GM18526 (cell line): ENCODE results near the gene PLAC1.

Source experiments
- POLR2A ChIP-seq: IDR thresholded peaks from 3 replicates; pipeline ENCODE4 v1.6.1; 2011; ENCODE audit not compliant: insufficient read length; ENCODE audit errors: extremely low read depth

The PLAC1 gene

DNA sequence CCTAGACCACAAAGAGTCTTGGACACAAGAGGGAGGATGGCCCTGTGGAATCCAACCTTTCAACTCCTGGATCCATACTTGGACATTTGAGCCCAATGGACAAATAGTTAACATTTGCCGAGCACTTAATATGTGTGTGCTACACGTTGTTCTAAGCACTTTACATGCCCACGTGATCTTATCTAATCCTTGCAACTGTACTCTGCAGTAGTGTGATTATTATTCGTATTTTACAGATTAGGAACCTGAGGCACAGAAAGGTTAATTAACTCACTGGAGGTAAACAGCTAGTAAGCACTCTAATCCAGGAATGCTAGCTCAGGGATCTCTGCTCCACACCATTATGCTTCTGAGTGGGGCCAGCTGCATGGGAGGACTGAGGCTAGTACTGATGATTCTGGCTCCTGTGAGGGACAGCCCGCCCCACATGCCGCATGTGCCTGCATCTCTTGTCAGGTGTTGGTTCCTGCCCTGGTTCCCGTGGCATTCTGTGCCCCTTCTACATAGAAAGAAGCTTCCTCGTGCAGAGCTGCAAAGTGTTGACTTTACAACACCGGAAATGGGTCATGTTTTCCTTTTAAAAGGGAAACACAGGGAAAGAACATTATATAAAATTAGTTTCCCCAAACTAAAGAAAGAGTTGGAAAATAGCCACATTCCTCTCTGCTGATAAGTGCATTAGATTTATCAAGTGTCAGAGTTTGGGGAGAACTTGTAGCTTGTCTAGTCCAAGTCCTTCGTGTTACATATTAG, 34.8 kb downstream of the PLAC1 start:
- TF ChIP-seq POLR2A: no peak

- TF ChIP-seq POLR2A: no peak
Measured at GRCh38 chrX:134622813-134623185, 35.5 kb downstream of the PLAC1 start.

DNA sequence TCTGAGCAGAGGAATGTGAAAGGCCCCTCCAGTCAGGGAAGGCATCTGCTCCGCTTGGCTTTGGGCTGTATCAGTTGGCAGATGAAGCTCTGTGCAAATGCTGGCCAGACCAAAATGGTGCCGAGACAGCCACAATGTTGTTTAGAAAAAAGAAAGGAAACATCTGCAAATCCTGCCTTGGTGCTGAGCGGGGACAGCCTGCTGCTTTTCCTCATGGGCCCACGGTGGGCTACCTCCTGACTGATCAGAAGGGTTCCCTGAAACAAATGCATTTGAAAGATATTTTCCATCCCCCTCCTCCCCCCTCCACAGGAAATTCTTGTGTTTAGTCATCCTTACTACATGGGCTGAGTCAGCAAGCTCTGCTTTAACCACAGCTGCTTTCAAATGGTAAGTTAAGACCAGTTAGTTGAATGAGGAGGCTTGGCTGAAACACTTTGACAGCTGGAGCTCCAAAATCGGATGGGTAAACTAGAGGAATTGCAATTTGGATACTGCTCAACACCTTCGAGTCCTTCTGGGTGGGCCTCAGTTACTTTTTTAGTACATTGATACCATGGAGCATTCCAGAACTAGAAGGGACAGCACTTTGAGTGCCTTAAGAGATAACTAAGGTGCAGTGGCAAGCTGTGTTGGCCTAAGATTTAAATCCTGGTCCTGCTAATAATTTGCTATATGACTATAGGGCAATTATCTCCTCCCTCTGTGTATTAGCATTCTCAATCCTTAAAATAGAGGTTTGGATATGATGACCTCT, 36.0 kb downstream of the PLAC1 start:
- TF ChIP-seq POLR2A: no peak

GRCh38 chrX:134619838-134620237, 38.4 kb downstream of the PLAC1 start:
- TF ChIP-seq POLR2A: no peak

DNA sequence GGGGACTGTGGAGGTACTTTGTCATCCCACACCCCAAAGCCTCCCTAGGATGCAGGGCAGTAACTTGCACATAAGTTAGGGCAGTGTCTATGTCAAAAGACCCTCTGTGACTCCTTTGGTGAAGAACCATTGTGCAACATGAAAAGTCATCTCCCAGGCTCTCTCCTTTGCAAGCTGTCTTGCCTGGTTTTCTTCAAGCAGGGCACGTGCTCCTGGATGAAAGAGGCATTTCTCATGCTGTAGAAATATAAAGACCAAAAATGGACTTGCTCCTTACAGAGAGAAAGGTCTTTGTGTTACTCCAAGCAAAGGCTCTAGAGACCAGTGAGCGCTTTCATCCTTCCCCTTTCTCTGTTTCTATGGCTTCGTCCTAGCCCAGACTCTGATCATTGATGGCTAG, 44.9 kb downstream of the PLAC1 start:
- TF ChIP-seq POLR2A: no peak

DNA sequence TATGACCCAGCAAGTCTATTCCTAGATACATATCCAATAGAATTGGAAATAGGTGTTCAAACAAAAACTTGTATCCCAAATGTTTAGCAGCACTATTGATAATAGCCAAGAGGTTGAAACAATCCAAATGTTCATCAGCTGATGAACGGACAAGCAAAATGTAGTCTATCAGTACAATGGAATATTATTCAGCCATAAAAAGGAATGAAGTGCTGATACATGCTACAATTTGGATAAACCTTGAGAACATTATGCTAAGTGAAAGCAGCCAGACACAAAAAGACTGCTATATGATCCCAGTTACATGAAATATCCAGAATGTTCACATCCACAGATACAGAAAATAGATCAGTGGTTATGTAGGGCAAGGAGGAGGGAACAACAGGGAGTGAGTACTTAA, 50.1 kb downstream of the PLAC1 start:
- no peak for TF ChIP-seq POLR2A

- no peak for TF ChIP-seq POLR2A
Measured at GRCh38 chrX:134607523-134607922, 50.7 kb downstream of the PLAC1 start.

DNA sequence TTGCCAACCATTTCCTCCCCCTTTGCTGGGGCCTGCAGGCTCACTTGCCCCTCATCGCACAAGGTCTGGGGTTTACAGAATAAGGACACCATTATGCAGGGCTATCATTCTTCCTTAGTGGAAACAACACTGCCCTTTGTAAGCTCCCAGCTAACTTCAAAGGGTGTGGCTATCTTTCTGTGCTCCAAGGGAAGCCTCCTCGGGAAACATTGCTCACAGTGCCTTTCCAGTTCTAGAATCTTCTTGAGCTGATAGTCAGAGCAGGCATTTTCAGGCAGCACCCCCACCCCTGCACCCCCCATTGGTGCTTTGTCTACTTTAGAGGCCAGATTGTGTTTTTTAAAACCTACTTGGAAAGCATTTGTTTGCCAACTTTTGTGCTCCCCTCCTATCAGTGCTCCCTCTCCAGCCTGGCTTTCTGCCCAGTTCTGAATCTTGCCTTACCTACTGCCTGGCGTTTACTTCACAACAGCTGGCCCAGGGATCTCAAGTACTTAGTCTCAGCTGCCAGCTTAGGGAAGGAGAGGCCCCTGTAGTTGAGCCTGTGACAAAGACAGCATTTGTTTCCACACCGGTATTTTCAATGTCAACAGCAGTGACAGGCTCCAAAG, 53.5 kb downstream of the PLAC1 start:
- no peak for TF ChIP-seq POLR2A

DNA sequence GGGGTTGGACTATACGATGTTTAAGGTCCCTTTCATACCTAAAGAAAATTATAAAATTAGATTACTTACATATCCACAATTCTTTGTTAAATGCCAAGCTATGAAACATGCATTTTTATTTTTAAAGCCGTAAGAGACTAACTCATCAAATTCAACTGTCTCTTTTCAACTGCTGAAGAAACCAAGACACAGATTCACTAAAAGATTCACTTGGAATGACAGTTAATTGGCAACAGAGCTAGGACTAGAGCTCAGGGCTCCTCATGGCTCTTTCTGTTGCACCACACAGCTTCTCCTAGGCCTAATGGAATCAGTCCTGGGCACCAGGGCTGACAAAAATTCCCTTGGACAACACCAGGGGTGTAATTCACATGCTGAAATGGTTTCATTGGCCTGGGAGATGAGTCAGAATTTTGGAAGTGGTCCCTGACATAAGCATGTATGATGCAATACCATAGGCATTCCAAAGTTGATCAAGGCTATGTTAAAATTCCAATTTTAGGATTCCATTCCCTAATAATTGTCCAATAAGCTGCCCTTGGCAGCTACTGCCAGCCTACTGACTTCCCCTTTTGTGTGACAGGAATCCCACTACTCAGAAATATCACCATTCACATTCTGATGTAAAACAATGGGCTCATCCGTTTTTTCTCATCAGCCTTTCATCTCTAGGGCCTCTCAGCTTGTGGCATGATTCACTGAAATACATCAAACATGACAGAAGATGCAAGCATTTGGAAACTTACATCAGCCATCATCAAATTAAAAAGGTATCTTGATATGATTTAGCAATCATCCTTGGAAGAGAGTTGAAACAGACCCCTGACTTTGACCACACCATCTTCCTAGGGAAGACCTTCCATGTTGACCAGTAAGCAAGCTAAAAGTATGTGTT, 54.2 kb downstream of the PLAC1 start:
- TF ChIP-seq POLR2A: no peak

DNA sequence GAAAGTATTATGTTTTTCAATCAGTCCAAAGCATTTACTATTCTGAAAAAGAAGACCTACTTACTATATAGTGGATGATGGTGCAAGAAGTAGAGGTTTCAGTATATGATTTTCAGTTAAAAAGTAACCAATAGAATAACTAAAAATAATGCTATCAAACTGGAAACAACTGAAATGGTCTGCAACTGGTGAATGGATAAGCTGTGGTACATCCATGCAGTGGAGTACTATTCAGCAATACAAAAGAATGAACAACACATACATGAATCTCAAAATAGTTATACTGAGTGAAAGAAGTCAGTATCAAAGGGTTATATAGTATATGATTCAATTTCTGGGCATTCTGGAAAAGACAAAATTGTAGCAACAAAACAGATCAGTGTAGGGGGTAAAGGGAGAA, 55.9 kb downstream of the PLAC1 start:
- TF ChIP-seq POLR2A: no peak

GRCh38 chrX:134601240-134601765, 57.0 kb downstream of the PLAC1 start:
- TF ChIP-seq POLR2A: no peak

DNA sequence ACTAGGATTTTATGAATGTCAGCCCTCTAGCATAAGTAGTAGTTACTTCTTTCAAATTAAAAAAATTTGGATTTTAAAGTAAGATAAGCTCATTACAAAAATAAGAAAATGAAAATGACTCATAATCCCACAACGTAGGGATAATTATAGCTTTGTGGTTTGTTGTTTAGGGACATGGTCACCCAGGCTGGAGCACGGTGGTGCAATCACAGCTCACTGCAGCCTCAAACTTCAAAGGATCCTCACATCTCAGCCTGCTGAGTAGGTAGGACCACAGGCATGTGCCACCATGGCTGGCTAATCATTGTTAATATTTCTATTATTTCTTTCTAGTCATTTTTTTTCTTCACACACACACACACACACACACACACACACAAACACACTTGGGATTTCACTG, 57.6 kb downstream of the PLAC1 start:
- TF ChIP-seq POLR2A: no peak

- no peak for TF ChIP-seq POLR2A
Measured at GRCh38 chrX:134599184-134599914, 58.9 kb downstream of the PLAC1 start.

GRCh38 chrX:134592303-134592702, 66.0 kb downstream of the PLAC1 start:
- no peak for TF ChIP-seq POLR2A
